Measurements from ENCODE around the gene TBL1XR1. TPM values are rescaled to one million over a fixed set of nuclear protein-coding genes. Genes with fewer than 3 reads are reported as not detected.

Gene TBL1XR1
- total and polyA plus RNA-seq, 2 of the 13 experiments (the other 11 are each of a cell fraction or from before 2014, with no cell fraction given) = 57.7 to 62.5 TPM

DNA sequence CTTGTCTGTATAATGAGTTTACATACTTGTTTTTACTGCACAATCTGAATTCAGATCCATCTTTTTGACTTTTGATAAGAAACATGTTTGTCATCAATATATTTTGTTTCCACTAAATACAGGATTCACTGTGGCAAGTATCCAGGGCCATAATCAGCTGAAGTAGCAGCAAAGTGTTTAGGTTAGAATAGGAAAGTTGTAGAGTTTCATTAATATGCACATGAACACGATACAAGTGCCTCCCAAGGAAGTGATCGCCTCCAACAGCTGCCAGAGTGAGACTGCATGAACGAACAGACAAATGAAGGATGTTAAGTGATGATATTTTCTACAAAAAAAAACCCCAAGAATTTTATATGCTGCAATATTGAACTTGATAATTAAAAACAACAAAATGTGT lies 204.3 kb downstream of the TBL1XR1 start (continued):
- TF ChIP-seq ZNF597 (CRISPR knock-in tag; IDR thresholded peaks at IDR 0.05) (no peak), ATF2 (CRISPR knock-in tag; IDR thresholded peaks at IDR 0.05) (no peak), NBN (conservative IDR thresholded peaks at IDR 0.05) (no peak), IRF9 (CRISPR knock-in tag; IDR thresholded peaks at IDR 0.05; ENCODE audit: borderline replicate concordance) (no peak), ZNF124 (CRISPR knock-in tag; IDR thresholded peaks at IDR 0.05) (no peak), HDAC6 (IDR thresholded peaks at IDR 0.05; ENCODE audit: low read depth, low read length) (no peak), ZNF780A (CRISPR knock-in tag; IDR thresholded peaks at IDR 0.05) (no peak), MYNN (CRISPR knock-in tag; IDR thresholded peaks at IDR 0.05; ENCODE audit: low read depth) (no peak), ZNF775 (CRISPR knock-in tag; IDR thresholded peaks at IDR 0.05; ENCODE audit: borderline replicate concordance) (no peak)
- TF ChIP-seq, protein P1, sequence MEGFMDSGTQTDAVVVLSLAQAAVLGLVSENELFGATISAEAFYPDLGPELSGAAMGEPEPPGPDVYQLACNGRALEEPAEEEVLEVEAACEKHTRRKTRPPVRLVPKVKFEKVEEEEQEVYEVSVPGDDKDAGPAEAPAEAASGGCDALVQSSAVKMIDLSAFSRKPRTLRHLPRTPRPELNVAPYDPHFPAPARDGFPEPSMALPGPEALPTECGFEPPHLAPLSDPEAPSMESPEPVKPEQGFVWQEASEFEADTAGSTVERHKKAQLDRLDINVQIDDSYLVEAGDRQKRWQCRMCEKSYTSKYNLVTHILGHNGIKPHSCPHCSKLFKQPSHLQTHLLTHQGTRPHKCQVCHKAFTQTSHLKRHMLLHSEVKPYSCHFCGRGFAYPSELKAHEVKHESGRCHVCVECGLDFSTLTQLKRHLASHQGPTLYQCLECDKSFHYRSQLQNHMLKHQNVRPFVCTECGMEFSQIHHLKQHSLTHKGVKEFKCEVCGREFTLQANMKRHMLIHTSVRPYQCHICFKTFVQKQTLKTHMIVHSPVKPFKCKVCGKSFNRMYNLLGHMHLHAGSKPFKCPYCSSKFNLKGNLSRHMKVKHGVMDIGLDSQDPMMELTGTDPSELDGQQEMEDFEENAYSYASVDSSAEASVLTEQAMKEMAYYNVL (CRISPR knock-in tag; IDR thresholded peaks at IDR 0.05; ENCODE audit: borderline replicate concordance) = no peak
- TF ChIP-seq, protein P2, sequence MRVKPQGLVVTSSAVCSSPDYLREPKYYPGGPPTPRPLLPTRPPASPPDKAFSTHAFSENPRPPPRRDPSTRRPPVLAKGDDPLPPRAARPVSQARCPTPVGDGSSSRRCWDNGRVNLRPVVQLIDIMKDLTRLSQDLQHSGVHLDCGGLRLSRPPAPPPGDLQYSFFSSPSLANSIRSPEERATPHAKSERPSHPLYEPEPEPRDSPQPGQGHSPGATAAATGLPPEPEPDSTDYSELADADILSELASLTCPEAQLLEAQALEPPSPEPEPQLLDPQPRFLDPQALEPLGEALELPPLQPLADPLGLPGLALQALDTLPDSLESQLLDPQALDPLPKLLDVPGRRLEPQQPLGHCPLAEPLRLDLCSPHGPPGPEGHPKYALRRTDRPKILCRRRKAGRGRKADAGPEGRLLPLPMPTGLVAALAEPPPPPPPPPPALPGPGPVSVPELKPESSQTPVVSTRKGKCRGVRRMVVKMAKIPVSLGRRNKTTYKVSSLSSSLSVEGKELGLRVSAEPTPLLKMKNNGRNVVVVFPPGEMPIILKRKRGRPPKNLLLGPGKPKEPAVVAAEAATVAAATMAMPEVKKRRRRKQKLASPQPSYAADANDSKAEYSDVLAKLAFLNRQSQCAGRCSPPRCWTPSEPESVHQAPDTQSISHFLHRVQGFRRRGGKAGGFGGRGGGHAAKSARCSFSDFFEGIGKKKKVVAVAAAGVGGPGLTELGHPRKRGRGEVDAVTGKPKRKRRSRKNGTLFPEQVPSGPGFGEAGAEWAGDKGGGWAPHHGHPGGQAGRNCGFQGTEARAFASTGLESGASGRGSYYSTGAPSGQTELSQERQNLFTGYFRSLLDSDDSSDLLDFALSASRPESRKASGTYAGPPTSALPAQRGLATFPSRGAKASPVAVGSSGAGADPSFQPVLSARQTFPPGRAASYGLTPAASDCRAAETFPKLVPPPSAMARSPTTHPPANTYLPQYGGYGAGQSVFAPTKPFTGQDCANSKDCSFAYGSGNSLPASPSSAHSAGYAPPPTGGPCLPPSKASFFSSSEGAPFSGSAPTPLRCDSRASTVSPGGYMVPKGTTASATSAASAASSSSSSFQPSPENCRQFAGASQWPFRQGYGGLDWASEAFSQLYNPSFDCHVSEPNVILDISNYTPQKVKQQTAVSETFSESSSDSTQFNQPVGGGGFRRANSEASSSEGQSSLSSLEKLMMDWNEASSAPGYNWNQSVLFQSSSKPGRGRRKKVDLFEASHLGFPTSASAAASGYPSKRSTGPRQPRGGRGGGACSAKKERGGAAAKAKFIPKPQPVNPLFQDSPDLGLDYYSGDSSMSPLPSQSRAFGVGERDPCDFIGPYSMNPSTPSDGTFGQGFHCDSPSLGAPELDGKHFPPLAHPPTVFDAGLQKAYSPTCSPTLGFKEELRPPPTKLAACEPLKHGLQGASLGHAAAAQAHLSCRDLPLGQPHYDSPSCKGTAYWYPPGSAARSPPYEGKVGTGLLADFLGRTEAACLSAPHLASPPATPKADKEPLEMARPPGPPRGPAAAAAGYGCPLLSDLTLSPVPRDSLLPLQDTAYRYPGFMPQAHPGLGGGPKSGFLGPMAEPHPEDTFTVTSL (CRISPR knock-in tag; IDR thresholded peaks at IDR 0.05; ENCODE audit: borderline replicate concordance) = no peak
